Spinal cord (tissue), 10 donors: ENCODE data around the gene DICER1. TPM values are rescaled to one million over a fixed set of nuclear protein-coding genes. Genes with fewer than 3 reads are reported as not detected.

Source experiments
- DNase-seq, 6 donors: peaks; one replicate each; pipeline versions ENCODE4 v3.0.0 to v3.0.0-alpha.2; 2013 to 2015; ENCODE audit warnings: low spot score in 6 of 6, low read depth in 4 of 6
- H3K27ac ChIP-seq: one replicate; pipeline ENCODE4 v1.5.1; 2013; ENCODE audit warnings: low read depth, low read length, control low read depth
- H3K27me3 ChIP-seq: one replicate; pipeline ENCODE4 v1.6.1; 2013; ENCODE audit warnings: low read length; ENCODE audit not compliant: control insufficient read depth, insufficient read depth
- H3K36me3 ChIP-seq: one replicate; pipeline ENCODE4 v1.6.1; 2013; ENCODE audit warnings: low read length; ENCODE audit not compliant: control insufficient read depth, insufficient read depth
- H3K4me1 ChIP-seq: one replicate; pipeline ENCODE4 v1.6.1; 2013; ENCODE audit warnings: low read length; ENCODE audit not compliant: control insufficient read depth, insufficient read depth
- H3K4me3 ChIP-seq: one replicate; pipeline ENCODE4 v1.5.1; 2013; ENCODE audit warnings: low read depth, low read length, control low read depth
- H3K9me3 ChIP-seq: one replicate; pipeline ENCODE4 v1.6.1; 2013; ENCODE audit warnings: low read length; ENCODE audit not compliant: control insufficient read depth, insufficient read depth
- WGBS: methylation state at CpG from one replicate; pipeline ENCODE4 v1.1.5; 2013; ENCODE audit warnings: missing lambda C conversion rate; ENCODE audit not compliant: insufficient coverage; 5-methylcytosine and 5-hydroxymethylcytosine counted together
- polyA plus RNA-seq, 2 donors: library from polyadenylated mRNA; unstranded; fragments of 120-200 nt; gene quantifications; one replicate each; pipeline ENCODE4 v1.2.1, GENCODE V29; 2013; ENCODE audit not compliant: insufficient read length in 2 of 2
- total RNA-seq, 2 donors: library from RNA; depleted of rRNA in 1 of 2; stranded (reverse); fragments of 120-200 nt in 1 of 2; fragments of >200 nt in 1 of 2; gene quantifications; one replicate each; pipeline versions ENCODE4 v1.2.3 to v1.2.4, GENCODE V29; 2013 to 2014
- donor health status: healthy.

The DICER1 gene
- total and polyA plus RNA-seq, 4 donors: 36.7 to 136 (median 59.7) TPM

- peaks cover 9% of the 10 kb centered on the region for H3K4me1 ChIP-seq
- no peak overlapping the region for H3K27ac ChIP-seq
- no peak for DNase-seq
- no peaks in the 10 kb centered on the region for H3K9me3 ChIP-seq
- 91% methylated on average over 4 of the region's 4 CpGs for WGBS
- no peak overlapping the region for H3K4me3 ChIP-seq
- H3K27me3 ChIP-seq: no peaks in the 10 kb centered on the region
- no peaks in the 10 kb centered on the region for H3K36me3 ChIP-seq
Observed at GRCh38 chr14:95067526-95067925, 89.8 kb downstream of the DICER1 start.

DNA sequence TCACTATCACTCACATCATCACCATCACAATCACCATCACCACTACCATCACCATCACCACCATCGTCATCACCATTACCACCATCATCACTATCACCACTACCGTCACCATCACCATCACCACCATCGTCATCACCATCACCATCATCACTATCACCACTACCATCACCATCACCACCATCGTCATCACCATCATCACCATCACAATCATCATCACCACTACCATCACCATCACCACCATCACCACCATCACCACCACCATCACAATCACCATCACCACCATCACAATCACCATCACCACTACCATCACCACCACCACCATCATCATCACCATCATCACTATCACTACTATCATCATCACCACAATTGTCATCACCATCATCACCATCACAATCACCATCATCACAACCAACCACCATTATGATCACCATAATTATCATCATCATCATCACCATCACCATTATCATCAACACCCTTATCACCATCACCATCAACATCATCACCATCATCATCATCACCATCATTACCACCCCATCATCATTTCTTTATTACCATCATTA lies 90.8 kb downstream of the DICER1 start:
- Histone ChIP-seq H3K27me3 (no peaks in the 10 kb centered on the region), H3K4me1 (peaks cover 4% of the 10 kb centered on the region), H3K9me3 (no peaks in the 10 kb centered on the region), H3K4me3 (no peak overlapping the region), H3K36me3 (no peaks in the 10 kb centered on the region), H3K27ac (no peak overlapping the region)
- 97% methylated on average over 4 of the region's 4 CpGs for WGBS
- DNase-seq: no peak

- Histone ChIP-seq H3K4me1 (no peaks in the 10 kb centered on the region), H3K9me3 (no peaks in the 10 kb centered on the region), H3K27me3 (no peaks in the 10 kb centered on the region), H3K4me3 (no peak overlapping the region), H3K36me3 (no peaks in the 10 kb centered on the region), H3K27ac (no peak overlapping the region)
- 50% methylated on average over 1 of the region's 2 CpGs for WGBS
- no peak for DNase-seq
Observed at GRCh38 chr14:95065411-95065810, 91.9 kb downstream of the DICER1 start.

- no peak overlapping the region for H3K27ac ChIP-seq
- no peak for DNase-seq
- H3K9me3 ChIP-seq: no peaks in the 10 kb centered on the region
- H3K27me3 ChIP-seq: no peaks in the 10 kb centered on the region
- no peaks in the 10 kb centered on the region for H3K36me3 ChIP-seq
- WGBS: 88% methylated on average over 1 of the region's 2 CpGs
- H3K4me1 ChIP-seq: no peaks in the 10 kb centered on the region
- H3K4me3 ChIP-seq: no peak overlapping the region
Observed at GRCh38 chr14:95064734-95065133, 92.6 kb downstream of the DICER1 start.

- Histone ChIP-seq H3K4me1 (no peaks in the 10 kb centered on the region), H3K27ac (no peak overlapping the region), H3K27me3 (no peaks in the 10 kb centered on the region), H3K36me3 (no peaks in the 10 kb centered on the region), H3K4me3 (no peak overlapping the region), H3K9me3 (no peaks in the 10 kb centered on the region)
- WGBS: 91% methylated on average over 6 of the region's 6 CpGs
- DNase-seq: no peak
Observed at GRCh38 chr14:95064256-95064655, 93.1 kb downstream of the DICER1 start.

DNA sequence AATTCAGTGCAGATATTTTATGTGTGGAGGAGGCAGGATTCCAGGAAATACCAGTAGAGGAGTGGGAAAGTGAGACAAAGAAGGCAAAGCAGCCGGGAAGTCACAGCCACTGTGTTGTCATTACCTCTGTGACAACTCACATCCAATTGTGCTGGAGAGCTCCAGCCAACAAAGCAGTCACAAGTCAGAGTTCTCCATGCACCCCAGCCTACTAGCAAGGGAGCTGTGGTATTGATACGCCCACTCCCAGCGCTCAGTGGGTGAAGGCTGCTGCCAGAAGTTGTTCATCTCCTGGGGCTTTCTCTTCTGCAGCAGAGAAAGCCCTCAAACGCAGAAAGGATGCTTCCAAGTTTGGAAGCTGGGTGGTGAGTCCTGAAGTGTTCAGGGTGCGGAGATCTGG lies 93.9 kb downstream of the DICER1 start:
- H3K4me1 ChIP-seq: no peaks in the 10 kb centered on the region
- H3K36me3 ChIP-seq: no peaks in the 10 kb centered on the region
- H3K4me3 ChIP-seq: no peak overlapping the region
- no peaks in the 10 kb centered on the region for H3K9me3 ChIP-seq
- H3K27me3 ChIP-seq: no peaks in the 10 kb centered on the region
- no peak overlapping the region for H3K27ac ChIP-seq
- no peak for DNase-seq
- 43% methylated on average over 1 of the region's 5 CpGs for WGBS

DNA sequence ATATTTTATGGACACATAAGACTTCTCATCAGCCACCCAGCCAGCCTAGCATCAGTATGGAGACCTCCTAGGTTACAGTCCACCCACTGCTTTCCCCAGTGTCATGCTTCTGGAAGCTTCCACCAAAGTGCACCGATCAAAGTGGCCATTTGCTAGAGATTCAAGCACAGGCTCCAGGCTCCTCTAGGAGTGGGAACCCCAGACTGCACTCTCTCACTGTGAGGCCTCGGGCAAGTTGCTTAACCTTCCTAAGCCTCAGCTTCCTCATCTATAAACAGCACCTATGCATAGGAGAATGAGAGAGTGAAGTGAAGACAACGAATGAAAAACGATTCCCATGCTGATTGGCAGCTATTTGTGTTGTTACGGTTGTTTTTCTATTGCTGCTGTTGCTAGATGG lies 94.4 kb downstream of the DICER1 start:
- WGBS: 83% methylated on average over 4 of the region's 5 CpGs

GRCh38 chr14:95062220-95062619 lies 95.1 kb downstream of the DICER1 start:
- Histone ChIP-seq H3K9me3 (no peaks in the 10 kb centered on the region), H3K4me1 (no peaks in the 10 kb centered on the region), H3K27me3 (no peaks in the 10 kb centered on the region), H3K4me3 (no peak overlapping the region), H3K27ac (no peak overlapping the region), H3K36me3 (no peaks in the 10 kb centered on the region)
- no peak for DNase-seq
- WGBS: 86% methylated on average over 5 of the region's 5 CpGs

More for the DNA sequence above, 94.4 kb downstream of the DICER1 start:
- Histone ChIP-seq H3K9me3 (no peaks in the 10 kb centered on the region), H3K4me1 (no peaks in the 10 kb centered on the region), H3K27ac (no peak overlapping the region), H3K4me3 (no peak overlapping the region), H3K36me3 (no peaks in the 10 kb centered on the region), H3K27me3 (no peaks in the 10 kb centered on the region)
- DNase-seq: no peak

DNA sequence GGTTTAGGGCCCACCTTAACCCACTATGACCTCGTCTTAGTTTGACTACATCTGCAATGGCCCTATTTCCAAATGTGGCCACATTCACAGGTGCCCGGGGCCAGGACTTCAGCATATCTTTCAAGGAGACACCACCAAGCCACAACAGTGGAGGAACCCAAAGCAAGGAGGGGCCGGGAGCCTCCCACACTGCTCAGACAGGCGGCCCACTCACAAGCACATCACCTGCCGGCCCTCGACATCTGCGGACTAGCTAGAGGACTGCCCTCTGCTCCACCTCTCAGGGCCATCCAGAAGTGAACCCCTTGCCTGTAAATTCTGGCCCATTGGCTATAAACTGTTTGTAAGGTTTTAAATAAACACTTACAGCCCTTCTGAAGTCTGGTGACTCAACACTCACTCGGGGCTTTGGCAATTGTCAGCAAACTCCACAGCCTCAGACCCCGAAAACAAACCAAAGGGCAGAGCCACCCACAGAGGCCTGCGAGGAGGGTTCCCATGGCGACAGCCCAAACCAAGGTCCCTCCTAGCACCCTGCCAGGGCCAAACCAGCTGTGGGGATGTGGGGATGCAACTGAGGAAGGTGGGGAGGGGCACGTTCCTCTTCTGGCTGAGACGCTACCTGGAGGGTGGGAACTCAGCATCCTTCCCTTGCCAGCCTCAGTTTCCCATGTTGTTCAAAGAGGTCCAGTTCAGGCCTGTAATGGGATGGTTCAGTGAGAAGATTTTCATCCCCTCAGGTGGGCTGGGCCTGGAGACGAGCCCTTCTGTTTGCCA lies 95.8 kb downstream of the DICER1 start:
- 93% methylated on average over 8 of the region's 14 CpGs for WGBS
- H3K4me3 ChIP-seq: no peak overlapping the region
- DNase-seq: no peak
- H3K9me3 ChIP-seq: no peaks in the 10 kb centered on the region
- H3K27ac ChIP-seq: no peak overlapping the region
- no peaks in the 10 kb centered on the region for H3K36me3 ChIP-seq
- H3K27me3 ChIP-seq: no peaks in the 10 kb centered on the region
- H3K4me1 ChIP-seq: no peaks in the 10 kb centered on the region

DNA sequence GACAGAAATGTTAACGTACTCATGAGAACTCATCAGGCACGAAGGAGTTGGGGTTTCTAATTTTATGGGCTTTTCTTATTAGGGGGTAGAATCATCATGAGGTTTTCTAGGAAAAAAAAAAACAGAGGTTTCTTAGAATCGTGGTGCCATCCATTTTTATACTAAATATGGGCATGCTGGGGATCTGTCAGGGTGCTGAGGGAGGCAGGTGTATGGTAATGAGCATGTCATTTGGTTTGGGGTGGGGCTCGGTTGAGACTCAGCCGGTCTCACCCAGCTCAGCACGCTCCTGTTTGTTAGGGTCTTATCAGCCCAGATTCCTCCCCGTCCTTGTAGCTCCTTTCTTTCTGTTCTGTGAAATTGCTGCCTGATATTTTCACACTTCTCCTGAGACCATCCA lies 98.2 kb downstream of the DICER1 start:
- no peaks in the 10 kb centered on the region for H3K36me3 ChIP-seq
- H3K27ac ChIP-seq: no peak overlapping the region
- H3K9me3 ChIP-seq: no peaks in the 10 kb centered on the region
- H3K27me3 ChIP-seq: no peaks in the 10 kb centered on the region
- WGBS: 86% methylated on average over 5 of the region's 7 CpGs
- H3K4me1 ChIP-seq: no peaks in the 10 kb centered on the region
- no peak overlapping the region for H3K4me3 ChIP-seq
- DNase-seq: no peak
